Fibroblast of lung (primary cell): ENCODE data around the gene IKBKE. TPM values are rescaled to one million over a fixed set of nuclear protein-coding genes. Genes with fewer than 3 reads are reported as not detected.

Experiments
- DNase-seq, 2 donors: peaks; one replicate each; pipeline versions ENCODE4 v3.0.0 to v3.0.0-alpha.2; 2010; ENCODE audit warnings: low read depth in 2 of 2
- H2AFZ ChIP-seq: 2 replicates; pipeline ENCODE4 v1.5.1; 2012; ENCODE audit warnings: low read length, control low read depth, inconsistent platforms
- H3K27ac ChIP-seq: 2 replicates; pipeline ENCODE4 v1.5.1; 2011; ENCODE audit warnings: low read length, control low read depth; ENCODE audit not compliant: insufficient read depth
- H3K27me3 ChIP-seq: 2 replicates; pipeline ENCODE4 v1.5.1; 2011; ENCODE audit warnings: mild to moderate bottlenecking, low read length; ENCODE audit not compliant: control insufficient read depth, insufficient read depth
- H3K36me3 ChIP-seq: 2 replicates; pipeline ENCODE4 v1.5.1; 2011; ENCODE audit warnings: low read length; ENCODE audit not compliant: control insufficient read depth, insufficient read depth
- H3K4me1 ChIP-seq: 2 replicates; pipeline ENCODE4 v1.5.1; 2011; ENCODE audit warnings: low read length; ENCODE audit not compliant: control insufficient read depth, insufficient read depth; ENCODE audit errors: extremely low read depth
- H3K4me2 ChIP-seq: 2 replicates; pipeline ENCODE4 v1.5.1; 2011; ENCODE audit warnings: low read length, control low read depth; ENCODE audit not compliant: insufficient read depth; ENCODE audit errors: extremely low read depth
- H3K4me3 ChIP-seq, 4 experiments: fragments of 200-600 bp in 1 of 4; sonication (generic) in 1 of 4; replicated peaks in 1 of 4; 2 replicates each; pipeline ENCODE4 v1.5.1; 2011 to 2016; ENCODE audit warnings: low read length in 4 of 4, low read depth in 3 of 4, mild to moderate bottlenecking in 3 of 4, control low read depth in 2 of 4, inconsistent platforms in 1 of 4, mixed read lengths in 1 of 4; ENCODE audit not compliant: insufficient read depth in 1 of 4; ENCODE audit errors: control extremely low read depth in 1 of 4
- H3K79me2 ChIP-seq: 2 replicates; pipeline ENCODE4 v1.5.1; 2012; ENCODE audit warnings: mild to moderate bottlenecking, low read length, inconsistent platforms; ENCODE audit not compliant: control insufficient read depth, insufficient read depth
- H3K9ac ChIP-seq: 2 replicates; pipeline ENCODE4 v1.5.1; 2011; ENCODE audit warnings: mild to moderate bottlenecking, low read length, control low read depth; ENCODE audit not compliant: insufficient read depth
- H3K9me3 ChIP-seq: 2 replicates; pipeline ENCODE4 v1.5.1; 2012; ENCODE audit warnings: low read depth, low read length; ENCODE audit not compliant: control insufficient read depth, insufficient read depth
- H4K20me1 ChIP-seq: 2 replicates; pipeline ENCODE4 v1.5.1; 2011; ENCODE audit warnings: low read length; ENCODE audit not compliant: control insufficient read depth, insufficient read depth; ENCODE audit errors: extremely low read depth
- EZH2 ChIP-seq: IDR thresholded peaks from 2 replicates; pipeline ENCODE4 v1.5.1; 2012; ENCODE audit warnings: low read length, control low read depth, mild to moderate bottlenecking; ENCODE audit errors: missing control alignments
- polyA plus RNA-seq, 2 donors: library from polyadenylated mRNA; depleted of rRNA in 1 of 2; stranded (reverse) in 1 of 2; unstranded in 1 of 2; fragments of >200 nt; gene quantifications; 2 replicates each; pipeline ENCODE4 v1.2.1, GENCODE V29; 2011 to 2012; ENCODE audit warnings: missing spikeins in 1 of 2
- total RNA-seq: library from RNA; depleted of rRNA; stranded (reverse); fragments of >200 nt; gene quantifications from 2 replicates; pipeline ENCODE4 v1.2.1, GENCODE V29; 2014
- TF ChIP-seq, protein P1 (sequence below), 2 donors: IDR thresholded peaks in 1 of 2; conservative IDR thresholded peaks in 1 of 2; 1 replicate in 1 of 2; 2 replicates in 1 of 2; pipeline ENCODE4 v1.5.1; 2011 to 2012; ENCODE audit warnings: low read length in 2 of 2, control low read depth in 1 of 2, inconsistent platforms in 1 of 2, low read depth in 1 of 2, mild to moderate bottlenecking in 1 of 2

The IKBKE gene
- total and polyA plus RNA-seq, 2 donors (not counting 1 experiment from before 2014, with no cell fraction given): 9.6 to 12.4 TPM

DNA sequence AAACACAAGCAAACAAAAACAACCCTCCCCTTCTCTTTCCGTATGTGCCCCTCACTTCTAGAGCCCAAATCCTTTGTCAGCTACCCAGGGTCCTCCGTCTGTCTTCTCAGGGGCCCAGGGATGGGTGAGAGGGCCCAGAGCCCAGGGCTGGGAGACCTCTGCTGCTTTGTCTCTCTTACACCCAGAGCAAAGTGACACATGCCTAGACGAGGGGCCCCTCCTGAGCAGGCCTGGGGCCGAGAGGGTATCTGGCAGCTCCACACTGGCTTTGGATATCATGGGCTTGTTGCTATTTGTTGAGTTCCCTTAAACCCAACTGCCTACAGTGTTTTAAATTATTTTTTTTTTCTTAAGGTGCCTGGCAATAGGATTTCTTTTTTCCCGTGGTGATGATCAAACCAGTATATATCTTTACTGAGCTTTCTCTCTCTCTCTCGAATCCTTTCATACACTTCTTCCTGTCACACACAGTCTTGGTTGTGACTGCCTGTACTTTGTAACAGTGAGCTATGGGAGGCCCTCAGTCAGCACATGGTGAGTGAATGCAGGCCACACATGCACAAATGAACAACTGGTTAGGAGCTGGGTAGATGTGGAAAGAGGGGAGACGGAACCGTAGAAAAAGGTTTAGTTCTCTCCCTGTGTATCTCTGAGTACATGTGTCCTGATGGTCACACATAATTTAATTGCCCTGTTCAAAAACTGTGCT is 51.6 kb downstream of the IKBKE start:
- no peaks in the 10 kb centered on the region for H3K9me3 ChIP-seq
- no peaks in the 10 kb centered on the region for H3K27me3 ChIP-seq
- no peaks in the 10 kb centered on the region for H3K36me3 ChIP-seq
- no peak overlapping the region for H3K4me3 ChIP-seq
- H3K4me2 ChIP-seq: no peak overlapping the region
- no peak overlapping the region for H2AFZ ChIP-seq
- no peaks in the 10 kb centered on the region for H3K79me2 ChIP-seq
- no peaks in the 10 kb centered on the region for H4K20me1 ChIP-seq
- H3K27ac ChIP-seq: no peak overlapping the region
- DNase-seq: no peak
- TF ChIP-seq EZH2: no peak
- TF ChIP-seq, protein P1, sequence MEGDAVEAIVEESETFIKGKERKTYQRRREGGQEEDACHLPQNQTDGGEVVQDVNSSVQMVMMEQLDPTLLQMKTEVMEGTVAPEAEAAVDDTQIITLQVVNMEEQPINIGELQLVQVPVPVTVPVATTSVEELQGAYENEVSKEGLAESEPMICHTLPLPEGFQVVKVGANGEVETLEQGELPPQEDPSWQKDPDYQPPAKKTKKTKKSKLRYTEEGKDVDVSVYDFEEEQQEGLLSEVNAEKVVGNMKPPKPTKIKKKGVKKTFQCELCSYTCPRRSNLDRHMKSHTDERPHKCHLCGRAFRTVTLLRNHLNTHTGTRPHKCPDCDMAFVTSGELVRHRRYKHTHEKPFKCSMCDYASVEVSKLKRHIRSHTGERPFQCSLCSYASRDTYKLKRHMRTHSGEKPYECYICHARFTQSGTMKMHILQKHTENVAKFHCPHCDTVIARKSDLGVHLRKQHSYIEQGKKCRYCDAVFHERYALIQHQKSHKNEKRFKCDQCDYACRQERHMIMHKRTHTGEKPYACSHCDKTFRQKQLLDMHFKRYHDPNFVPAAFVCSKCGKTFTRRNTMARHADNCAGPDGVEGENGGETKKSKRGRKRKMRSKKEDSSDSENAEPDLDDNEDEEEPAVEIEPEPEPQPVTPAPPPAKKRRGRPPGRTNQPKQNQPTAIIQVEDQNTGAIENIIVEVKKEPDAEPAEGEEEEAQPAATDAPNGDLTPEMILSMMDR (conservative IDR thresholded peaks at IDR 0.05 in 1 of 2, IDR thresholded peaks at IDR 0.05 in 1 of 2; ENCODE audit: low read depth in 1 of 2, low read length in 2 of 2): no peak
- H3K4me1 ChIP-seq: no peaks in the 10 kb centered on the region
- H3K9ac ChIP-seq: no peak overlapping the region

DNA sequence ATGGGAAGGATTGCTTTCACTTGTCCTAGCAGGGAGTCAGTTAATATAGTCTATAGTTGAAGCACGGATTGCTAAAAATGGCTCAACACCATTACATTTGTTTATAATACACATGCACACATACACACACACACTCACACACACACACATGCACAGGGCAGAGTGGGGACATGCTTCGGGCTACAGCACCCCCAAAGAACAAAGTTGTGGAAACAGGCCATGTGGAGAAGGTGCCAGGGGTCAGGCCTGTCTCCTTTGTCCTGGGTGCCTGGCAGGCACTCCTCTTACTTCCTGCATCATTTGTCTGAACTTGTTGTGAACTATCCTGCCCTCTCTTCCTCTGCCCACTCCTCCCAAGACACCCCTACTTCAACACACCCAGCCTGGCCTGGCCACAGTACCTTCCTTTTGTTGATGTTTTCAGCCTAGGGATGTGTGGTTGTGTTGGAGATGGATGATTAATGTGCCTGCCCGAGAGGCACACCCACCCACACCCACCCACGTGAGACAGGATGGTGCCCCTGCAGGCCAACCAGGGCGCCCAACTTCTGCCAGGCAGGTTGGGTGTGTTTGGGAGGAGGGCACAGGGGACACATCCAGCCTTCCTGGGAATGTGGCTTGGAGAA is 54.6 kb downstream of the IKBKE start:
- H3K4me3 ChIP-seq: no peak overlapping the region
- no peaks in the 10 kb centered on the region for H3K36me3 ChIP-seq
- H3K27me3 ChIP-seq: no peaks in the 10 kb centered on the region
- H3K9ac ChIP-seq: no peak overlapping the region
- no peak overlapping the region for H3K27ac ChIP-seq
- H4K20me1 ChIP-seq: no peaks in the 10 kb centered on the region
- no peak overlapping the region for H3K4me2 ChIP-seq
- no peak for TF ChIP-seq EZH2
- TF ChIP-seq, protein P1 (conservative IDR thresholded peaks at IDR 0.05 in 1 of 2, IDR thresholded peaks at IDR 0.05 in 1 of 2; ENCODE audit: low read depth in 1 of 2, low read length in 2 of 2): no peak
- H2AFZ ChIP-seq: no peak overlapping the region
- no peaks in the 10 kb centered on the region for H3K9me3 ChIP-seq
- no peak for DNase-seq
- no peaks in the 10 kb centered on the region for H3K4me1 ChIP-seq
- no peaks in the 10 kb centered on the region for H3K79me2 ChIP-seq

DNA sequence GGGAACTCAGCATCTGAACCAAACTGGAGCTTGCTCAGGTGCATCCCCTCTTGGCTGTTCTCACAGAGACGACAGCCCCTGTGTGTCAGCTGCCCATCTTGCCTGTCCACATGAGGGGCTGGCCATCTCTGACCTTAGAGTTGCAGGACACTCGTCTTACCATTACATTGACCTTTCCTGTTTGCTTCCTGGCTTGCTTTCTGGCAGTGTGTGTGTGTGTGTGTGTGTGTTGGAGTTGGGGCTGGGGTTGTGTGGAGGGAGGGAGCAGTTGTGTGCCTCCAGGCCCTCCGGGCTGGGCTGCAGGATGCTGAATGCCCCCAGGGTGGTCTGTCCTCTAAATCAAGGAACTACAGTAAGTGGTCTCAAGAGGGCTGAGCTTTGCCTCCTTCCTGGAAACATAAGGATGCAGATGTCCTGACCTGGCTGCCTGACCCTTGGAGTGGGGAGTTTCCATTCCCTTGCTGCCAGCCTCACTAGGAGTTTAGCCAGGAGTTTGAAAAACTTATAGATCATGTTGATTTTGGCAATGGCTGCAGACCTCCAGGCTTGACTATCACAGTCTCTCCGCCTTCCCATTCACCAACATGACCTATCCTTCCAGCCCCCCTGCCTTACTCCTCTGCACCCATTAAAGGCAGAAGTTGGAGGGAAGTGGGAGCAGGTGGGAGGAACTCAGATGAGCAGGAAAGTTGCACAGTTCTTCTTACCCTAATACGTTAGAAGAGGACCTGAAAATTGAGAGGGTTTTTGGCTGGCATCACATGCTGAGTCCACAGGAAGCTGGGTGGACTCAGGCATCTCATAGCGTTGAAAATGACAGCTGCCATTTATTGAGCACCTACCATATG is 56.0 kb downstream of the IKBKE start:
- DNase-seq: peak in 1 of 2 donors; percentile 16
- H3K9ac ChIP-seq: no peak overlapping the region
- H3K9me3 ChIP-seq: no peaks in the 10 kb centered on the region

More for the DNA sequence above, 56.0 kb downstream of the IKBKE start:
- H3K27me3 ChIP-seq: no peaks in the 10 kb centered on the region
- no peaks in the 10 kb centered on the region for H3K36me3 ChIP-seq
- H3K4me3 ChIP-seq: no peak overlapping the region
- no peaks in the 10 kb centered on the region for H3K4me1 ChIP-seq
- no peaks in the 10 kb centered on the region for H4K20me1 ChIP-seq
- H3K27ac ChIP-seq: no peak overlapping the region
- H2AFZ ChIP-seq: no peak overlapping the region
- no peak overlapping the region for H3K4me2 ChIP-seq
- no peaks in the 10 kb centered on the region for H3K79me2 ChIP-seq
- TF ChIP-seq, protein P1 (conservative IDR thresholded peaks at IDR 0.05 in 1 of 2, IDR thresholded peaks at IDR 0.05 in 1 of 2; ENCODE audit: low read depth in 1 of 2, low read length in 2 of 2): no peak
- no peak for TF ChIP-seq EZH2
